Nephron progenitor cell (in vitro differentiated cells): ENCODE measurements around the gene CEPT1.

Experiments used
- DNase-seq: peaks from one replicate; pipeline ENCODE4 v3.0.0; 2021
- H3K27ac Mint-ChIP-seq: 2 replicates; pipeline ENCODE4 v1.8.0; 2021; ENCODE audit warnings: mild to moderate bottlenecking, moderate library complexity, mixed read lengths
- H3K27me3 Mint-ChIP-seq: 2 replicates; pipeline ENCODE4 v1.8.0; 2021; ENCODE audit warnings: mild to moderate bottlenecking, low read depth, mixed read lengths; ENCODE audit not compliant: poor library complexity
- H3K36me3 Mint-ChIP-seq: 2 replicates; pipeline ENCODE4 v1.8.0; 2021; ENCODE audit warnings: low read depth, mixed read lengths
- H3K4me1 Mint-ChIP-seq: 2 replicates; pipeline ENCODE4 v1.8.0; 2021; ENCODE audit warnings: mixed read lengths
- H3K4me3 Mint-ChIP-seq: 2 replicates; pipeline ENCODE4 v1.8.0; 2021; ENCODE audit warnings: mild to moderate bottlenecking, moderate library complexity, mixed read lengths
- H3K9me3 Mint-ChIP-seq: 2 replicates; pipeline ENCODE4 v1.8.0; 2021; ENCODE audit warnings: mild to moderate bottlenecking, moderate library complexity, mixed read lengths
- TF ChIP-seq, protein P1 (sequence below): fragments of 200-600 bp; sonication (generic); IDR thresholded peaks from 2 replicates; pipeline ENCODE4 v1.5.0; 2021; ENCODE audit warnings: antibody characterized with exemption

The CEPT1 gene

DNA sequence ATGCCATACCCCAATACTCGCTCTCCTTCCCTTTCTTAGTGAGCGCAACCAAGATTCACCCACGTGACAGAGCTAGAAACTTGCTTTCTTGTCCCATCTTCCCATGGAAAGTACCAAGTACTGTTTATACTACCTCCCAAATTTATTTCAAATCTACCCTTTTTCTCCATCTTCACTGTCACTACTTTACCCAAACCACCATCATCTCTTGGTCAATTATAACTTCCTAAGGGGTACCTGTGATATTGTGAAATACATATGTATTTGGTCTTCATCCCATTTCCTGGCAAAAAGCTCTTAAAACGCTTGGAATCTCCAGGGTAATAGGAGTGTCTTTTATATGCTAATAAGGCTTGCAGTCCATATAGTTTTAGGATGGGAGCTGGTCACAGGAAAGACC, 8.3 kb upstream of the CEPT1 start:
- Mint-ChIP-seq H3K27ac (no peak overlapping the region), H3K4me3 (no peak overlapping the region), H3K36me3 (peaks cover 62% of the 10 kb centered on the region), H3K4me1 (no peaks in the 10 kb centered on the region), H3K9me3 (no peaks in the 10 kb centered on the region), H3K27me3 (no peaks in the 10 kb centered on the region)
- TF ChIP-seq, protein P1, sequence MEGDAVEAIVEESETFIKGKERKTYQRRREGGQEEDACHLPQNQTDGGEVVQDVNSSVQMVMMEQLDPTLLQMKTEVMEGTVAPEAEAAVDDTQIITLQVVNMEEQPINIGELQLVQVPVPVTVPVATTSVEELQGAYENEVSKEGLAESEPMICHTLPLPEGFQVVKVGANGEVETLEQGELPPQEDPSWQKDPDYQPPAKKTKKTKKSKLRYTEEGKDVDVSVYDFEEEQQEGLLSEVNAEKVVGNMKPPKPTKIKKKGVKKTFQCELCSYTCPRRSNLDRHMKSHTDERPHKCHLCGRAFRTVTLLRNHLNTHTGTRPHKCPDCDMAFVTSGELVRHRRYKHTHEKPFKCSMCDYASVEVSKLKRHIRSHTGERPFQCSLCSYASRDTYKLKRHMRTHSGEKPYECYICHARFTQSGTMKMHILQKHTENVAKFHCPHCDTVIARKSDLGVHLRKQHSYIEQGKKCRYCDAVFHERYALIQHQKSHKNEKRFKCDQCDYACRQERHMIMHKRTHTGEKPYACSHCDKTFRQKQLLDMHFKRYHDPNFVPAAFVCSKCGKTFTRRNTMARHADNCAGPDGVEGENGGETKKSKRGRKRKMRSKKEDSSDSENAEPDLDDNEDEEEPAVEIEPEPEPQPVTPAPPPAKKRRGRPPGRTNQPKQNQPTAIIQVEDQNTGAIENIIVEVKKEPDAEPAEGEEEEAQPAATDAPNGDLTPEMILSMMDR: no peak
- no peak for DNase-seq

DNA sequence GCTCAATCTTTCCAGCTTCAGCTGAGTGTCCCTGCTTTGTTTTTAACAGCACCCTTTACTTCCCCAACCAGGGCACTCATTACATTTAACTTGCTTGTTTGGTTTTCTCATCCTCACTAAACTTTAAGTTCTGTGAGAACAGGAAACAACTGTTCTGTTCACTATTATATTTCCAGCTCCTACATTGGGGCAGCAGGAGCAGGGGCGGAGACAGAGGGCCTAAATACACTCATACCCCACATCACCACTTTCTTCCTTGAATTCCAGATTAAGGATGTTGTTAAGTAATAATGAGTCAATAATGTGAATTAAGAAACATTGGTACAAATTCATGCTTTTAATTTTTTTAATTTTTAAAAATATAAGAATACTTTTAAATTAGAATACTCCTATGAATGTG, 6.2 kb upstream of the CEPT1 start:
- Mint-ChIP-seq H3K27ac (peak overlapping the region; percentile 69), H3K27me3 (no peaks in the 10 kb centered on the region), H3K4me1 (peaks cover 12% of the 10 kb centered on the region), H3K36me3 (peaks cover 50% of the 10 kb centered on the region), H3K9me3 (no peaks in the 10 kb centered on the region), H3K4me3 (no peak overlapping the region)
- no peak for DNase-seq
- TF ChIP-seq, protein P1: no peak

DNA sequence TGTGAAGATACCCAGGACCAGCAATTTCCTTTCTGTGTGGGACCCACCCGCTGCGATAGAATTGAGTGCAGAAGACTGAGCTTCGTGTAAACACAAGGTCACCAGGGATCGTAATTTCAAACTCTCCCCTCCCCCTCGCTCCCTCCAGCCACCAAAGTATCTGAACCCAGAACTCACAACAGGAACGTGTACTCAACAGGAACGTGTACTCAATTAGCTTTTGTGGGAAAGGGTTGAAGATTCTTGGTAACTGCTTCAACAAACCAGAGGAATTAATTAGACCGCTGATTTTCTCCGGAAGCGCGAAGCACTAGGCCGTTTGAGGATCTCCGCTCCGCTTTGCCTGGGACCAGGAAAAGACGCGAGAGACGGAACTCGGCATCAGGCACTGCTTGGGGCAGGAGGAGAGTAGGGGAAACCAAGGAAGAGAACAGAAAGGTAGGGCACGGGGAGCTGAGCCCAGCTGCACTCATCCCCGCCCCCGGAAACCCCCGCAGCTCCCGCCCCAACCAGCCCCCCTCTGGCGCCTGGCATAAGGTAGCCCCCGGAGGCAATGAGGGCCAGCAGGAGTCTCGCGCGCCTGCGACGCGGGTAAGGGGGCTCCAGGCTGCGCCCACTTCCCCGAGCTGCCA, 583 bp upstream of the CEPT1 start:
- H3K27me3 Mint-ChIP-seq: no peaks in the 10 kb centered on the region
- TF ChIP-seq, protein P1: no peak
- H3K36me3 Mint-ChIP-seq: peaks cover 24% of the 10 kb centered on the region
- H3K9me3 Mint-ChIP-seq: no peaks in the 10 kb centered on the region
- H3K27ac Mint-ChIP-seq: peak overlapping the region; percentile 100
- DNase-seq: peak; percentile 52
- H3K4me1 Mint-ChIP-seq: peaks cover 46% of the 10 kb centered on the region
- peak overlapping the region; percentile 98 for H3K4me3 Mint-ChIP-seq

DNA sequence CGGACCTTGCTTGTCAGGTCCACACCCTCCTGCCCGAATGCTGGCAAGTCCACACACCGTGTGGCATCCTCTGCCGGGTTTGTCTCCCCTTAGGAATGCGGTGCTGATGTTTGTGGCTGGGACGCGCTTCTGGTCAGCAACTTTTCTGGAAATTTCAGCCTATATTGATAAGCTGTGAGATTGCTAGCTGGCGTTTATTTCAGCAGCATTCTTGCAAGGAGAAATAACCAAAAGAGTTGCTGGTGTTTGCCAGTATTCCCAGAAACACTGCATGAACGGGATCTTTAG, 601 bp downstream of the CEPT1 start:
- Mint-ChIP-seq H3K27me3 (no peaks in the 10 kb centered on the region), H3K4me3 (peak overlapping the region; percentile 98), H3K36me3 (peaks cover 13% of the 10 kb centered on the region), H3K27ac (no peak overlapping the region), H3K9me3 (no peaks in the 10 kb centered on the region), H3K4me1 (peaks cover 46% of the 10 kb centered on the region)
- peak; percentile 66 for DNase-seq
- TF ChIP-seq, protein P1: no peak

DNA sequence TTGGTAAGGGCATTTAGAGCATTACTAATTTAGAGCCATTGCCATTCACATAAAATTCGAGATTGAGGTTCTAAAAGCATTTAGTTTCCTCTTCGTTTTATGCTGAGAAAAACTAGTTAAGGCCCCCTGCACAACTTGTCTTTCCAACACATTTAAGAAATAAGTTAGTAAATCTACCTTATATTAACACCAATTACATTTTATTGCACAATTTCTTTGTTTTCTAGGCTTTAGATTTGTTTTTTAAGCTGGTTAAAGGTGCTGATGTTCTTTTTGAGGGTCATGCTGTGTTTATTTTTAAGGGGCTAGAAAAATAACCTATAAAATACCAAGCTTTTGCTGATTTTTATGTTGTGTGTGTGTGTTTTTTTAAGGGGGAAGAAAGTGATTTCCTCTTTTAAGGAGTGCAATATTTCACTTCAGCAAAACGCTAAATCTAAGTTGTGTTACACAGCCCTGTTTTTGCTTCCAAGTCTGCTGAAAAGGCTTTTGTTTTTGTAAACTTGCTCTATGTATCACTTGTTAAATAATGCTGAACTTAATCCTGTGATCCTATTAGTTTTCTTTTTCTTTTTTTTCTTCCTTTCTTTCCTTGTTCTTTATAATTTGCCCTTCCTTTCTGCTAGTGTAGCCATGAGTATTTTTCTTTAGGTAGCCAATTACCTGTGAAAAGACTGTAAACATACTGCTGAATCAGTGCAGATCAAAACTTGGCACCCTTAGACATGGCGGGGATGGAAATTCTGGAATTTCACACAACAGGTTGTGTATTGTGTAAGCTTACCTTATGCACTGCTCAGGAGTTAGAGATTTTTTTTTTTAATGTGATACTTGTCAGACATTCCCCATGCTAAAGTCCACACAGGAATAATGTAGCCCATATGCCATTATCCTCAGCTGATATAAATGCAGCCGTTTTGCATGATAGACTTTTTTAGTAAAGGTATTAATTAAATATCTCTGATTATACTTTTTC, 1.5 kb downstream of the CEPT1 start:
- Mint-ChIP-seq H3K4me1 (peaks cover 46% of the 10 kb centered on the region), H3K27me3 (no peaks in the 10 kb centered on the region), H3K4me3 (peak overlapping the region; percentile 98), H3K36me3 (peaks cover 5% of the 10 kb centered on the region), H3K9me3 (no peaks in the 10 kb centered on the region), H3K27ac (peak overlapping the region; percentile 7)
- TF ChIP-seq, protein P1: no peak
- no peak for DNase-seq
